Caco-2 (cell line): ENCODE results near the gene ZNF487. TPM values are rescaled to one million over a fixed set of nuclear protein-coding genes. Genes with fewer than 3 reads are reported as not detected.
A peak's percentile ranks its signal among the peaks of the same experiment; 100 is the strongest.

ENCODE experiments used
- BruUV-seq: library from RNA; stranded (reverse); fragments of 400-500 nt; replicated peaks from 2 replicates; lab custom pipeline; 2021; lab: Mats Ljungman, UMichigan
- CTCF ChIA-PET: fragments of 300-600 bp; sonication (Branson Sonifier 250); formaldehyde crosslinking; loops from one replicate; lab custom pipeline; 2022; ENCODE audit warnings: antibody characterized with exemption; lab: Charles Lee
- POLR2A ChIA-PET: fragments of 300-600 bp; sonication (Branson Sonifier 250); formaldehyde crosslinking; loops from one replicate; lab custom pipeline; 2022; ENCODE audit warnings: antibody characterized with exemption; lab: Charles Lee
- DNase-seq, 2 experiments: peaks; one replicate each; pipeline versions ENCODE4 v3.0.0 to v3.0.0-alpha.2; 2020 to 2022
- H3K27me3 ChIP-seq: replicated peaks from 2 replicates; pipeline ENCODE4 v1.6.0; 2011; ENCODE audit warnings: low read length; ENCODE audit not compliant: control insufficient read depth, insufficient read depth
- H3K36me3 ChIP-seq: 2 replicates; pipeline ENCODE4 v1.5.1; 2011; ENCODE audit warnings: low read length; ENCODE audit not compliant: control insufficient read depth, insufficient read depth
- H3K4me1 ChIP-seq: fragments of 250-450 bp; sonication (Bioruptor Pico); 2 replicates; pipeline ENCODE4 v1.5.1; 2020; ENCODE audit warnings: mild to moderate bottlenecking
- H3K4me3 ChIP-seq: 2 replicates; pipeline ENCODE4 v1.5.1; 2011; ENCODE audit warnings: low read depth, mild to moderate bottlenecking, control low read depth, low read length
- H3K9me3 ChIP-seq: fragments of 250-450 bp; sonication (Bioruptor Pico); 2 replicates; pipeline ENCODE4 v1.5.1; 2020; ENCODE audit warnings: mild to moderate bottlenecking, moderate library complexity
- H3K27ac Mint-ChIP-seq: one replicate; pipeline ENCODE4 v1.8.0; 2022; ENCODE audit warnings: mixed read lengths; ENCODE audit not compliant: unreplicated experiment
- H3K27me3 Mint-ChIP-seq: one replicate; pipeline ENCODE4 v1.8.0; 2022; ENCODE audit warnings: mixed read lengths; ENCODE audit not compliant: insufficient read depth, unreplicated experiment
- H3K36me3 Mint-ChIP-seq: one replicate; pipeline ENCODE4 v1.8.0; 2022; ENCODE audit warnings: mild to moderate bottlenecking, mixed read lengths; ENCODE audit not compliant: insufficient read depth, unreplicated experiment
- H3K4me1 Mint-ChIP-seq: one replicate; pipeline ENCODE4 v1.8.0; 2022; ENCODE audit warnings: low read depth, mixed read lengths; ENCODE audit not compliant: unreplicated experiment
- H3K4me3 Mint-ChIP-seq: one replicate; pipeline ENCODE4 v1.8.0; 2022; ENCODE audit warnings: mild to moderate bottlenecking, moderate library complexity, mixed read lengths; ENCODE audit not compliant: unreplicated experiment
- H3K9me3 Mint-ChIP-seq: one replicate; pipeline ENCODE4 v1.8.0; 2022; ENCODE audit warnings: mixed read lengths; ENCODE audit not compliant: unreplicated experiment
- CTCF ChIP-seq, 2 experiments: fragments of 200-600 bp in 1 of 2; IDR thresholded peaks; 1 replicate in 1 of 2; 2 replicates in 1 of 2; pipeline versions ENCODE4 v1.5.1 to v1.8.0; 2011 to 2022; ENCODE audit warnings: antibody characterized with exemption in 1 of 2, control low read depth in 1 of 2, inconsistent platforms in 1 of 2, low read depth in 1 of 2, low read length in 1 of 2, mild to moderate bottlenecking in 1 of 2, moderate library complexity in 1 of 2; ENCODE audit not compliant: insufficient read depth in 1 of 2, severe bottlenecking in 1 of 2, unreplicated experiment in 1 of 2
- intact Hi-C: fragments of 100-400 bp; cut with micrococcal nuclease; formaldehyde crosslinking; loops from one replicate; pipeline ENCODE4 v1.10.0; 2022; ENCODE audit not compliant: unreplicated experiment
- total RNA-seq: library from RNA; stranded (reverse); gene quantifications from 2 replicates; pipeline ENCODE4 v1.2.3, GENCODE V29; 2022

The ZNF487 gene
- total RNA-seq, 1 experiment from 2014 or later: 6.5 TPM

GRCh38 chr10:43409385-43410109 lies 27.4 kb upstream of the ZNF487 start:
- peaks cover 22% of the 10 kb centered on the region for H3K4me1 Mint-ChIP-seq
- CTCF ChIA-PET: interaction anchor here (0.6 to 1.2 kb wide), 6 partner anchors 9 to 116 kb away, joined by 3 to 8 read pairs (median 4); no protein-coding TSS in a partner anchor
- no peaks in the 10 kb centered on the region for H3K27me3 ChIP-seq
- H3K36me3 ChIP-seq: no peaks in the 10 kb centered on the region
- TF ChIP-seq CTCF (IDR thresholded peaks at IDR 0.05; ENCODE audit: insufficient read depth in 1 of 2, low read depth in 1 of 2, low read length in 1 of 2, severe bottlenecking in 1 of 2, unreplicated experiment in 1 of 2): no peak
- H3K4me3 ChIP-seq: peak overlapping the region; percentile 70
- BruUV-seq: TSS peak; percentile 77
- H3K9me3 Mint-ChIP-seq: no peaks in the 10 kb centered on the region
- peak overlapping the region; percentile 81 for H3K4me3 Mint-ChIP-seq
- peaks cover 26% of the 10 kb centered on the region for H3K4me1 ChIP-seq
- H3K27ac Mint-ChIP-seq: peak overlapping the region; percentile 94
- POLR2A ChIA-PET: interaction anchor here (0.5 to 2.6 kb wide), 16 partner anchors 11 to 1538 kb away, joined by 3 to 44 read pairs (median 4); partner anchors contain the start of gene ZNF487
- H3K27me3 Mint-ChIP-seq: no peaks in the 10 kb centered on the region
- no peaks in the 10 kb centered on the region for H3K9me3 ChIP-seq
- intact Hi-C loops: loop anchor here (1.0 kb wide), 1 partner anchor 27 kb away; no protein-coding TSS in a partner anchor
- H3K36me3 Mint-ChIP-seq: peaks cover 50% of the 10 kb centered on the region
- peak; percentile 77 to 81 for DNase-seq

DNA sequence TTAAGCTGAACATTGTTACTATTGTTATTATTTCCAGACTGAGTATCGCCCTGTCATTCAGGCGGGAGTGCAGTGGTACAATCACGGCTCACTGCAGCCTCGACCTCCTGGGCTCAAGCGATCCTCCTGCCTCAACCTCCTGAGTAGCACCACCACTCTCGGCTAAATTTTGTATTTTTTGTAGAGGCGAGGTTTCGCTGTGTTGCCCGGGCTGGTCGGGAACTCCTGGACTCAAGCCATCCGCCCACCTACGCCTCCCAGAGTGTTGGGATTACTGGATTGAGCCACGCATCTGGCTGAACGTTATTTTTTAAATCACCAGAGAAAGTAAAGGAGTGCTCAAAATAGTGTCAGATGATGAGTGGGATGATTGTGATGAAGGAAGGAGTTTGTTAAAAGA lies 26.6 kb upstream of the ZNF487 start:
- Mint-ChIP-seq H3K27me3 (no peaks in the 10 kb centered on the region), H3K4me1 (peaks cover 17% of the 10 kb centered on the region), H3K27ac (peak overlapping the region; percentile 94), H3K9me3 (no peaks in the 10 kb centered on the region), H3K4me3 (peak overlapping the region; percentile 81), H3K36me3 (peaks cover 42% of the 10 kb centered on the region)
- no peaks in the 10 kb centered on the region for H3K9me3 ChIP-seq
- TF ChIP-seq CTCF (IDR thresholded peaks at IDR 0.05; ENCODE audit: insufficient read depth in 1 of 2, low read depth in 1 of 2, low read length in 1 of 2, severe bottlenecking in 1 of 2, unreplicated experiment in 1 of 2): no peak
- no peak for DNase-seq
- ChIA-PET POLR2A (interaction anchor here (1.5 to 2.6 kb wide), 3 partner anchors 10 to 26 kb away, joined by 8 to 44 read pairs (median 27); partner anchors contain the start of gene ZNF487), CTCF (interaction anchor here (1.0 to 1.2 kb wide), 3 partner anchors 8 to 13 kb away, joined by 4 to 8 read pairs (median 4); no protein-coding TSS in a partner anchor)
- intact Hi-C loops: no loop called here
- H3K4me1 ChIP-seq: peaks cover 18% of the 10 kb centered on the region
- no peaks in the 10 kb centered on the region for H3K27me3 ChIP-seq
- peak overlapping the region; percentile 70 for H3K4me3 ChIP-seq
- no TSS peak for BruUV-seq
- H3K36me3 ChIP-seq: no peaks in the 10 kb centered on the region

- Mint-ChIP-seq H3K27me3 (no peaks in the 10 kb centered on the region), H3K4me3 (no peak overlapping the region), H3K9me3 (no peaks in the 10 kb centered on the region), H3K36me3 (peaks cover 30% of the 10 kb centered on the region), H3K27ac (no peak overlapping the region), H3K4me1 (peaks cover 17% of the 10 kb centered on the region)
- Histone ChIP-seq H3K36me3 (no peaks in the 10 kb centered on the region), H3K4me3 (no peak overlapping the region), H3K27me3 (no peaks in the 10 kb centered on the region), H3K9me3 (no peaks in the 10 kb centered on the region), H3K4me1 (peaks cover 11% of the 10 kb centered on the region)
- BruUV-seq: no TSS peak
- intact Hi-C loops: no loop called here
- ChIA-PET CTCF (no interaction called here), POLR2A (no interaction called here)
- DNase-seq: no peak
- no peak for TF ChIP-seq CTCF (IDR thresholded peaks at IDR 0.05; ENCODE audit: insufficient read depth in 1 of 2, low read depth in 1 of 2, low read length in 1 of 2, severe bottlenecking in 1 of 2, unreplicated experiment in 1 of 2)
Observed at GRCh38 chr10:43411536-43411935, 25.4 kb upstream of the ZNF487 start.
